ENCODE data around the gene PLTP. TPM values are rescaled to one million over a fixed set of nuclear protein-coding genes. Genes with fewer than 3 reads are reported as not detected.

The PLTP gene
- total and polyA plus RNA-seq, 2 of the 13 experiments (the other 11 are each of a cell fraction or from before 2014, with no cell fraction given) = 16.9 to 28.6 TPM

DNA sequence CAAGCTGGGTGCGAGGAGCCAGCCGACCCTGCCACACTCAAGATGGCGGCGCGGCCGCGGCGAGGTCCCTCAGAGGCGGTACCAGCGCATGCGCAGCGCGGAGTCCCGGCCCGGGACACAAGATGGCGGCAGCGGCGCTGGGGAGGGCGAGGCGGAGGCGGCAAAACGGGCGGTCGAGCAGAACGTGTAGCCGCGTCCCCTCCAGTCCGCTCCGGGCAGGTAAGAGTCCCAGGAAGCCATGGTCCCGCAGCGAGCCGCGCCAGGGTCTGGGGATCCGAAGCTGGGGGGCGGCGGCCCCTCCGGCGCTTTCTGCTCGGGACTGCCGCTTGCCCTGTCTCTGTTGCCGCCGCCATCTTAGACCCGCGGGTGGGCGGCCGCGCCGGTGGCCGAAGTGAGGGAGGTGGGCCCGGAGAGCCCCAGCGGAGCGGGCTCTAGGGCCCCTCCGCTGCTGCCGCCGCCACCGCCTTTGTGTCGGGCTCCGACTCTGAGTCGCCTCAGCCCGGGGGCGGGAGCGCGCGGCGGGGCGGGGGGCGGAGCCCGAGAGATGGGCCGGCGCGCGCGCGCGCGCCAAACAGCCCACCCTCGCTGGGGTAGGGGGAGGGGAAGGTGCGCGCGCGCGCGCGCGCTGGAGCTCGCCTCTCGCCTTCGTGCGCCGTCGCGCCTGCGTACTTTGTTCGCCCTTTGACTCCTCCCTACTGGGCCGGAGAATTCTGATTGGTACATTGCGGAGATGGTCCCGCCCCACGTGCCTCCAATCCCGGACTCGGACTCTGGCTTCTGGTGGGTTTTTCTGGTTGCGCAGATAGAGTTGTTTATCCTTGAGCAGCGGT, 22.8 kb upstream of the PLTP start, which contains the start of gene PCIF1 (continued):
- TF ChIP-seq, protein P1, sequence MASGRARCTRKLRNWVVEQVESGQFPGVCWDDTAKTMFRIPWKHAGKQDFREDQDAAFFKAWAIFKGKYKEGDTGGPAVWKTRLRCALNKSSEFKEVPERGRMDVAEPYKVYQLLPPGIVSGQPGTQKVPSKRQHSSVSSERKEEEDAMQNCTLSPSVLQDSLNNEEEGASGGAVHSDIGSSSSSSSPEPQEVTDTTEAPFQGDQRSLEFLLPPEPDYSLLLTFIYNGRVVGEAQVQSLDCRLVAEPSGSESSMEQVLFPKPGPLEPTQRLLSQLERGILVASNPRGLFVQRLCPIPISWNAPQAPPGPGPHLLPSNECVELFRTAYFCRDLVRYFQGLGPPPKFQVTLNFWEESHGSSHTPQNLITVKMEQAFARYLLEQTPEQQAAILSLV (CRISPR knock-in tag; IDR thresholded peaks at IDR 0.05; ENCODE audit: borderline replicate concordance) = peak; percentile 95
- TF ChIP-seq ZBTB7B (CRISPR knock-in tag; IDR thresholded peaks at IDR 0.05) (0 out of 2 replicates have a peak, but pooled peaks have one; percentile 31), RFXANK (CRISPR knock-in tag; IDR thresholded peaks at IDR 0.05) (peak; percentile 71; the same call in 1 of the 2 replicates), KDM2A (CRISPR knock-in tag; IDR thresholded peaks at IDR 0.05; ENCODE audit: borderline replicate concordance, low read depth) (peak; percentile 97), MED13 (CRISPR knock-in tag; IDR thresholded peaks at IDR 0.05) (peak; percentile 85), MEF2D (CRISPR knock-in tag; IDR thresholded peaks at IDR 0.05) (0 out of 2 replicates have a peak, but pooled peaks have one; percentile 11), ZBTB8A (CRISPR knock-in tag; IDR thresholded peaks at IDR 0.05; ENCODE audit: borderline replicate concordance, low read depth) (0 out of 2 replicates have a peak, but pooled peaks have one; percentile 8), FLYWCH1 (CRISPR knock-in tag; IDR thresholded peaks at IDR 0.05) (no peak), FOSL1 (CRISPR knock-in tag; IDR thresholded peaks at IDR 0.05; ENCODE audit: borderline replicate concordance) (peak; percentile 31; the same call in 1 of the 2 replicates), MBNL3 (CRISPR knock-in tag; conservative IDR thresholded peaks at IDR 0.05) (no peak), ZNF607 (CRISPR knock-in tag; IDR thresholded peaks at IDR 0.05; ENCODE audit: borderline replicate concordance) (peak; percentile 94), MTF1 (CRISPR knock-in tag; IDR thresholded peaks at IDR 0.05) (no peak; the same call in 1 of the 2 replicates), ZNF24 (IDR thresholded peaks at IDR 0.05) (0 out of 2 replicates have a peak, but pooled peaks have one; percentile 56), POLR2AphosphoS2 (IDR thresholded peaks at IDR 0.05; ENCODE audit: low read depth, low read length) (peak; percentile 93), SP5 (CRISPR knock-in tag; IDR thresholded peaks at IDR 0.05; ENCODE audit: borderline replicate concordance, low read depth) (peak; percentile 94), ZFP82 (CRISPR knock-in tag; IDR thresholded peaks at IDR 0.05; ENCODE audit: borderline replicate concordance) (peak; percentile 58), PHF5A (CRISPR knock-in tag; IDR thresholded peaks at IDR 0.05; ENCODE audit: low read depth, unreplicated experiment) (no peak)
- TF ChIP-seq, protein P2, sequence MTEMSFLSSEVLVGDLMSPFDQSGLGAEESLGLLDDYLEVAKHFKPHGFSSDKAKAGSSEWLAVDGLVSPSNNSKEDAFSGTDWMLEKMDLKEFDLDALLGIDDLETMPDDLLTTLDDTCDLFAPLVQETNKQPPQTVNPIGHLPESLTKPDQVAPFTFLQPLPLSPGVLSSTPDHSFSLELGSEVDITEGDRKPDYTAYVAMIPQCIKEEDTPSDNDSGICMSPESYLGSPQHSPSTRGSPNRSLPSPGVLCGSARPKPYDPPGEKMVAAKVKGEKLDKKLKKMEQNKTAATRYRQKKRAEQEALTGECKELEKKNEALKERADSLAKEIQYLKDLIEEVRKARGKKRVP (CRISPR knock-in tag; IDR thresholded peaks at IDR 0.05) = no peak; a peak in 1 of 4 replicates
- TF ChIP-seq, protein P3, sequence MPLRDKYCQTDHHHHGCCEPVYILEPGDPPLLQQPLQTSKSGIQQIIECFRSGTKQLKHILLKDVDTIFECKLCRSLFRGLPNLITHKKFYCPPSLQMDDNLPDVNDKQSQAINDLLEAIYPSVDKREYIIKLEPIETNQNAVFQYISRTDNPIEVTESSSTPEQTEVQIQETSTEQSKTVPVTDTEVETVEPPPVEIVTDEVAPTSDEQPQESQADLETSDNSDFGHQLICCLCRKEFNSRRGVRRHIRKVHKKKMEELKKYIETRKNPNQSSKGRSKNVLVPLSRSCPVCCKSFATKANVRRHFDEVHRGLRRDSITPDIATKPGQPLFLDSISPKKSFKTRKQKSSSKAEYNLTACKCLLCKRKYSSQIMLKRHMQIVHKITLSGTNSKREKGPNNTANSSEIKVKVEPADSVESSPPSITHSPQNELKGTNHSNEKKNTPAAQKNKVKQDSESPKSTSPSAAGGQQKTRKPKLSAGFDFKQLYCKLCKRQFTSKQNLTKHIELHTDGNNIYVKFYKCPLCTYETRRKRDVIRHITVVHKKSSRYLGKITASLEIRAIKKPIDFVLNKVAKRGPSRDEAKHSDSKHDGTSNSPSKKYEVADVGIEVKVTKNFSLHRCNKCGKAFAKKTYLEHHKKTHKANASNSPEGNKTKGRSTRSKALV (CRISPR knock-in tag; IDR thresholded peaks at IDR 0.05) = 0 out of 2 replicates have a peak, but pooled peaks have one; percentile 4
- TF ChIP-seq, protein P4, sequence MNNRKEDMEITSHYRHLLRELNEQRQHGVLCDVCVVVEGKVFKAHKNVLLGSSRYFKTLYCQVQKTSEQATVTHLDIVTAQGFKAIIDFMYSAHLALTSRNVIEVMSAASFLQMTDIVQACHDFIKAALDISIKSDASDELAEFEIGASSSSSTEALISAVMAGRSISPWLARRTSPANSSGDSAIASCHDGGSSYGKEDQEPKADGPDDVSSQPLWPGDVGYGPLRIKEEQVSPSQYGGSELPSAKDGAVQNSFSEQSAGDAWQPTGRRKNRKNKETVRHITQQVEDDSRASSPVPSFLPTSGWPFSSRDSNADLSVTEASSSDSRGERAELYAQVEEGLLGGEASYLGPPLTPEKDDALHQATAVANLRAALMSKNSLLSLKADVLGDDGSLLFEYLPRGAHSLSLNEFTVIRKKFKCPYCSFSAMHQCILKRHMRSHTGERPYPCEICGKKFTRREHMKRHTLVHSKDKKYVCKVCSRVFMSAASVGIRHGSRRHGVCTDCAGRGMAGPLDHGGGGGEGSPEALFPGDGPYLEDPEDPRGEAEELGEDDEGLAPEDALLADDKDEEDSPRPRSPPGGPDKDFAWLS (CRISPR knock-in tag; IDR thresholded peaks at IDR 0.05; ENCODE audit: borderline replicate concordance) = no peak
- TF ChIP-seq, protein P5, sequence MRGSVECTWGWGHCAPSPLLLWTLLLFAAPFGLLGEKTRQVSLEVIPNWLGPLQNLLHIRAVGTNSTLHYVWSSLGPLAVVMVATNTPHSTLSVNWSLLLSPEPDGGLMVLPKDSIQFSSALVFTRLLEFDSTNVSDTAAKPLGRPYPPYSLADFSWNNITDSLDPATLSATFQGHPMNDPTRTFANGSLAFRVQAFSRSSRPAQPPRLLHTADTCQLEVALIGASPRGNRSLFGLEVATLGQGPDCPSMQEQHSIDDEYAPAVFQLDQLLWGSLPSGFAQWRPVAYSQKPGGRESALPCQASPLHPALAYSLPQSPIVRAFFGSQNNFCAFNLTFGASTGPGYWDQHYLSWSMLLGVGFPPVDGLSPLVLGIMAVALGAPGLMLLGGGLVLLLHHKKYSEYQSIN (CRISPR knock-in tag; IDR thresholded peaks at IDR 0.05; ENCODE audit: borderline replicate concordance) = no peak

Data from HepG2 (cell line).